ENCODE measurements around the gene MVB12B.

Gene MVB12B

GRCh38 chr9:126424511-126424910, 97.9 kb downstream of the MVB12B start:
- in situ Hi-C loops (cut with MboI; ENCODE audit: low pct_unique_long_range_greater_than_20kb, low sequenced_read_pairs, unreplicated experiment) = no loop called here
- no peak for TF ChIP-seq CTCF (IDR thresholded peaks at IDR 0.05; ENCODE audit: extremely low read depth, insufficient read depth, missing control alignments)
- no peak for DNase-seq (ENCODE audit: low spot score)

- DNase-seq (ENCODE audit: low spot score) = no peak
- TF ChIP-seq CTCF (IDR thresholded peaks at IDR 0.05; ENCODE audit: extremely low read depth, insufficient read depth, missing control alignments) = no peak
Observed at GRCh38 chr9:126428534-126429175, 102.0 kb downstream of the MVB12B start.

GRCh38 chr9:126429190-126429589, 102.6 kb downstream of the MVB12B start:
- in situ Hi-C loops (cut with MboI; ENCODE audit: low pct_unique_long_range_greater_than_20kb, low sequenced_read_pairs, unreplicated experiment) = no loop called here
- TF ChIP-seq CTCF (IDR thresholded peaks at IDR 0.05; ENCODE audit: extremely low read depth, insufficient read depth, missing control alignments) = no peak
- no peak for DNase-seq (ENCODE audit: low spot score)

More at GRCh38 chr9:126428534-126429175, 102.0 kb downstream of the MVB12B start:
- in situ Hi-C loops (cut with MboI; ENCODE audit: low pct_unique_long_range_greater_than_20kb, low sequenced_read_pairs, unreplicated experiment) = no loop called here

GRCh38 chr9:126430124-126430523, 103.5 kb downstream of the MVB12B start:
- no peak for DNase-seq (ENCODE audit: low spot score)
- in situ Hi-C loops (cut with MboI; ENCODE audit: low pct_unique_long_range_greater_than_20kb, low sequenced_read_pairs, unreplicated experiment) = no loop called here
- TF ChIP-seq CTCF (IDR thresholded peaks at IDR 0.05; ENCODE audit: extremely low read depth, insufficient read depth, missing control alignments) = no peak

GRCh38 chr9:126431077-126431742, 104.6 kb downstream of the MVB12B start:
- in situ Hi-C loops (cut with MboI; ENCODE audit: low pct_unique_long_range_greater_than_20kb, low sequenced_read_pairs, unreplicated experiment) = no loop called here
- no peak for TF ChIP-seq CTCF (IDR thresholded peaks at IDR 0.05; ENCODE audit: extremely low read depth, insufficient read depth, missing control alignments)
- no peak for DNase-seq (ENCODE audit: low spot score)

- TF ChIP-seq CTCF (IDR thresholded peaks at IDR 0.05; ENCODE audit: extremely low read depth, insufficient read depth, missing control alignments) = no peak
- no peak for DNase-seq (ENCODE audit: low spot score)
- in situ Hi-C loops (cut with MboI; ENCODE audit: low pct_unique_long_range_greater_than_20kb, low sequenced_read_pairs, unreplicated experiment) = no loop called here
Observed at GRCh38 chr9:126432659-126433058, 106.0 kb downstream of the MVB12B start.
